H1 (cell line): ENCODE results near the gene POLL.

Experiments used
- CHD2 ChIP-seq: IDR thresholded peaks from 2 replicates; pipeline ENCODE4 v1.6.1; 2012; ENCODE audit warnings: low read length, improper control_type of control experiment
- RFX5 ChIP-seq: IDR thresholded peaks from 2 replicates; pipeline ENCODE4 v1.6.1; 2011; ENCODE audit warnings: low read depth, low read length, improper control_type of control experiment, borderline replicate concordance
- SRF ChIP-seq: IDR thresholded peaks from 2 replicates; pipeline ENCODE4 v1.6.1; 2011; ENCODE audit warnings: mild to moderate bottlenecking, low read depth, low read length, moderate library complexity
- TF ChIP-seq, protein P1 (sequence below), 3 experiments: IDR thresholded peaks; 1 replicate in 2 of 3; 2 replicates in 1 of 3; pipeline versions ENCODE4 v1.5.1 to v1.6.1; 2011; ENCODE audit warnings: low read length in 3 of 3, mild to moderate bottlenecking in 3 of 3, inconsistent platforms in 2 of 3, low read depth in 1 of 3, moderate library complexity in 1 of 3; ENCODE audit not compliant: insufficient read depth in 1 of 3; ENCODE audit errors: control extremely low read depth in 1 of 3

- TF ChIP-seq RFX5 (no peak), CHD2 (no peak), SRF (no peak)
- TF ChIP-seq, protein P1, sequence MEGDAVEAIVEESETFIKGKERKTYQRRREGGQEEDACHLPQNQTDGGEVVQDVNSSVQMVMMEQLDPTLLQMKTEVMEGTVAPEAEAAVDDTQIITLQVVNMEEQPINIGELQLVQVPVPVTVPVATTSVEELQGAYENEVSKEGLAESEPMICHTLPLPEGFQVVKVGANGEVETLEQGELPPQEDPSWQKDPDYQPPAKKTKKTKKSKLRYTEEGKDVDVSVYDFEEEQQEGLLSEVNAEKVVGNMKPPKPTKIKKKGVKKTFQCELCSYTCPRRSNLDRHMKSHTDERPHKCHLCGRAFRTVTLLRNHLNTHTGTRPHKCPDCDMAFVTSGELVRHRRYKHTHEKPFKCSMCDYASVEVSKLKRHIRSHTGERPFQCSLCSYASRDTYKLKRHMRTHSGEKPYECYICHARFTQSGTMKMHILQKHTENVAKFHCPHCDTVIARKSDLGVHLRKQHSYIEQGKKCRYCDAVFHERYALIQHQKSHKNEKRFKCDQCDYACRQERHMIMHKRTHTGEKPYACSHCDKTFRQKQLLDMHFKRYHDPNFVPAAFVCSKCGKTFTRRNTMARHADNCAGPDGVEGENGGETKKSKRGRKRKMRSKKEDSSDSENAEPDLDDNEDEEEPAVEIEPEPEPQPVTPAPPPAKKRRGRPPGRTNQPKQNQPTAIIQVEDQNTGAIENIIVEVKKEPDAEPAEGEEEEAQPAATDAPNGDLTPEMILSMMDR (IDR thresholded peaks at IDR 0.05; ENCODE audit: control extremely low read depth in 1 of 3, insufficient read depth in 1 of 3, low read depth in 1 of 3, low read length in 3 of 3): no peak
Measured at GRCh38 chr10:101558204-101558603, 29.9 kb downstream of the POLL start.
